GM12875 (cell line): ENCODE data around the gene TRABD.

Experiments
- H3K4me3 ChIP-seq: one replicate; pipeline ENCODE4 v1.5.1; 2011; ENCODE audit warnings: low read depth, low read length, control low read depth
- CTCF ChIP-seq: IDR thresholded peaks from 2 replicates; pipeline ENCODE4 v1.5.1; 2011; ENCODE audit warnings: low read depth, mild to moderate bottlenecking, control low read depth, inconsistent platforms, low read length, moderate library complexity, borderline replicate concordance; ENCODE audit not compliant: insufficient read depth

The TRABD gene

DNA sequence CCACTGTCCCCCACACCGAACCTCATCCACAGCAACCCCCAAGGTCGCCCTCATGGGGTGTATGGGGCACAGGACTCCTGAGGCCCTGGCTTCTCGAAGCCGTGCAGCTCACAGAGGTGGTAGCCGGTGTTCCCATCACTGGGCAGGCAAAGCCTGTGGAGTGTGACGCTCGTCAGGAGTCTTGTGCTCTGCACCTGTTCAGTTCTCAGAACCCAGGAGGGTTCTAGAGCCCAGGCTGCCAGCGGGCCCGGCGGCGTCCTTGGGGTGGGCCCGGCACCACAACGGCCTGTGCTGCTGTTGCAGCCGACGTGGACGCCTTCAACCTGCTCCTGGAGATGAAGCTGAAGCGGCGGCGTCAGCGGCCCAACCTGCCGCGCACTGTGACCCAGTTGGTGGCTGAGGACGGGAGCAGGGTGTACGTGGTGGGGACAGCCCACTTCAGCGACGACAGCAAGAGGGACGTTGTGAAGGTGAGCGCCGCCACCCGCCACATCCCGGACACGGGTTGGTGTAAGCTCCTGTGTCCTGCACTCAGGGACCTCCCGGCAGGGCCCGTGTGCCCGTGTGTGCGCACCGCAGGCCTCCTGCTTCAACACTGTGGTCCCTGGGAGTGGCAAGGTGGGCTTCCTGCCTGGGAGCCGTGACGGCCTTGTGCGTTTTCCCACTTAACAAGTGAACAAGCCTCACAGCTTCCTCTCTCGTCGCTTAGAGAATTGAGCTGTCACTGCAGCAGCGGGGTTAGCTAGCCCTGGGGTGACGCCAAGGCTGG lies 8.5 kb downstream of the TRABD start:
- TF ChIP-seq CTCF, result no peak
- H3K4me3 ChIP-seq, result no peak overlapping the region

DNA sequence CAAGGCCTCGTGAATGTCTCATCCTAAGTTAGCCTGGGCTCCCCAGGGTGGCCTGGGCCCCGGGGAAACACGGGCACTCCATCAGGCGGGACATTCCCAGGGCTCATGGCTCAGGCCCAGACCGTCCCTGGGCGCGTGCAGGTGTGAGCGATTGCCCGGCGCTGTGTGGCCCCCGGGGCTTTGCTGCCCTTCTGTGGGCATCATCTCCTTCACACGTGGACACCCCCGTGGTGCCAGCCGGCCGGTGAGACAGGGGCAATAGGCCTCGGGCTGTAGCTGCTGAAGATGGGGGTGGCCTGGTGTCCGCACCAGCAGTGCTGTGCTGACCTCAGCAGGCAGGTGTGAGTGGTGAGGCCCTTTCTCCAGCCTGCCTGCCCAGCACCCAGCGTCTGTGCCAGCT lies 10.5 kb downstream of the TRABD start:
- TF ChIP-seq CTCF, result no peak
- no peak overlapping the region for H3K4me3 ChIP-seq

- TF ChIP-seq CTCF, result no peak
- H3K4me3 ChIP-seq, result no peak overlapping the region
Observed at GRCh38 chr22:50197000-50197800, 11.5 kb downstream of the TRABD start.

- no peak for TF ChIP-seq CTCF
- no peak overlapping the region for H3K4me3 ChIP-seq
Observed at GRCh38 chr22:50197856-50198623, 12.3 kb downstream of the TRABD start.

- no peak overlapping the region for H3K4me3 ChIP-seq
- no peak for TF ChIP-seq CTCF
Observed at GRCh38 chr22:50198624-50199017, 12.9 kb downstream of the TRABD start.

DNA sequence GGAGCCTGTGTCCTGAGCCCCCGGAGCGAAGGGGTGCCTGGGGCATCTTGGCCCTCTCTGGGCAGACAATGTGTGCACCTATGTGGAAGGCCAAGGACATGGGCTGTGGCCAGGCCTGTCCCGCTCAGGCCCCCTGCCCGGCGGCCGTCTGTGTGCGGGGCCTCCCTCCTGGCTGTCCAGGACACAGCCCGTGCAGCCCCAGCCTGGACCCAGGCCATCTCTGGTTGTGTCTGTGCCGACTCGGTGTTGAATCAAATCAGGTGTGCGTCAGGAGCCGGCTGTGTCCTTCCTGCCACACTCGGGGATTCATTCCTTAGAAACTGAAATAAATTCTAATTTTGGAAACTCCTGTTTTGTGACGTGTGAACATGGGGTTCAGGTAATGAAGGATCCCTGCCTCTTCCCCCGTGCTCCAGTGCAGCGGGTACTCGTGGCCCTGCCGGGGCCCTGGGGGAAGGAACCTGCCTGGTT lies 13.6 kb downstream of the TRABD start:
- no peak overlapping the region for H3K4me3 ChIP-seq
- no peak for TF ChIP-seq CTCF
